Stimulated activated CD8-positive, alpha-beta memory T cell treated with anti-CD3 and anti-CD28 coated beads, Interleukin-7, amount 100 ng/mL, for 24 hours (primary cell): ENCODE measurements around the gene GPR37.

Experiments used
- DNase-seq: peaks from one replicate; pipeline ENCODE4 v3.0.0-alpha.2; 2020; ENCODE audit warnings: low read depth

The GPR37 gene

DNA sequence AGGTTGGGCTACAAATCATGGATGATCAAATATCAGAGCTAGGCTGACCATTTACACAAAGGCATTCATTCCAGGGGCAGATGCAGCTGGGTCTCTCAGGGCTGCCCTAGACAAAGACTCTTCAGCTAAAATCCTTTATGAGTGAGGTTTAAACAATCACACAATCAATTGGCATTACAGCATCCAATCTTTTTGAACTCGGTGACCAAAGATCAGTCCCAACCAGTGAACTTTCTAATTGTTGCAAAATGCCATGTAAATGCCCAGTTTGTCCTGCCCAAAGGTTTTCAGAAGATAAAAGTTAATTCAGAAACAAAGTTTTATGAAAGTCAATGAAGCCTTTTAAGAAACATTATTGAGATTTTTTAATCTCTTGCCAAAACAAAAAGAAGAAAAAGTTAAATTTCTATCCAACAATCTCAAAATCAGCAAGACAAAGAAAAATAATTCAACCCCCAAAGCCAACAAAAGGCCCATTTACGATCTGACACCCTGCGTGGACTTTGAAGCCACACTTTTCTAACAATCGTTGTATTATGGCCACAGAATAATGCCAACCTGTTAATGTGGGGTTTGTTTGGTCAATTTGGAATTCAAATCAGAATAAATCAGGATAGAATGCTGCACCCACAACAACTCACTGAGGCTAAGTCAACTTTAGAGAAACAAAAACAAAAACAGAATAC lies 40.9 kb downstream of the GPR37 start:
- no peak for DNase-seq

DNA sequence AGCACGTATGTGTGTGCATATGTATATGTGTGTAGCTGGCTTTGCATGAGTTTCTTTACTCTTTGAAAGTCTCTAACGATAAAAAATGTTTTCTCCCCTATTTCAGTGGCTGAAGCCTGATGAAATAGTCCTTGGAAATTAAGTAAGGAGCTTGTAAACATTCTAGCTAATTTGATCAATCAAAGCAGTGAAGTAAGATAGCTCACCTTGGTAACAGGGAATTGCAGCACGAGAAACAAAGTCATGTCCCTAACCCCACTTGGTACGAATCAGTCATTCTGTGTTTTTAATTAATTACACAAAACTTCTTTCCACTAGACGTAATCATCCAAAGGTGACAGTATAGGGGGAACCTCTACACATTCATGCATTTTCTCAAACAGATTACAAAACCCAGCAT lies 41.5 kb downstream of the GPR37 start:
- no peak for DNase-seq

GRCh38 chr7:124723012-124723411 lies 42.6 kb downstream of the GPR37 start:
- DNase-seq: no peak

GRCh38 chr7:124722292-124722691 lies 43.3 kb downstream of the GPR37 start:
- no peak for DNase-seq

GRCh38 chr7:124720195-124720594 lies 45.4 kb downstream of the GPR37 start:
- no peak for DNase-seq

GRCh38 chr7:124718032-124718766 lies 47.4 kb downstream of the GPR37 start:
- DNase-seq: no peak

DNA sequence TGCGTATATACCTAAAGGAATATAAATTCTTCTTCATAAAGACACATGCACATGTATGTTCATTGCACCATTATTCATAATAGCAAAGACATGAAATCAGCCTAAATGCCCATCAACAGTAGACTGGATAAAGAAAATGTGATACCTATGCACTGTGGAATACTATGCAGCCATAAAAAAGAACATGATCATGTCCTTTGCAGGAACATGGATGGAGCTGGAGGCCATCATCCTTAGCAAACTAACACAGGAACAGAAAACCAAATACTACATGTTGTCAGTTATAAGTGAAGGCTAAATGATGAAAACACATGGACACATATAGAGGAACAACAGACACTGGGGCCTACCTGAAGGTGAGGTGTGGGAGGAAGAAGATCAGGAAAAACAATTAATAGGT lies 48.7 kb downstream of the GPR37 start:
- DNase-seq: no peak

DNA sequence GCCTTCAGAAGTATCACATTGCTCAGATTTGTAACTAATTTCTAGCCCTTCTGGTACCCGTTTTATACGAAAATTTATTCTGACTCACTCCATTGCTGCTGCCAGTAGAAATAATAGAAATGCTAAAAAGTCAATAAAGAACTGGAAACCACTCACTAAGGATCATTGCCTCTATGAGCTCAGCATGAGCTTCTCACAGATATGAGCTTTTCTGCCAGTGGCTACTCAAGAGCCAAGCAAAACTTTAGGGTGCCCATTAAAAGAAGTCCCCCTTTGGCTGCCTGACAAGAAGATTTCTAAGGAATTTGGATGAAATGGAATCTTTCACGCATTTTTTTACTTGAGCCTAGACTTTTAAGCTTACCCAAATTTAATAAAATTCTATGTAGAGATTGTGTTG lies 52.5 kb downstream of the GPR37 start:
- DNase-seq: no peak

- DNase-seq: no peak
These were observed 53.6 kb downstream of the GPR37 start for GRCh38 chr7:124712017-124712416.

DNA sequence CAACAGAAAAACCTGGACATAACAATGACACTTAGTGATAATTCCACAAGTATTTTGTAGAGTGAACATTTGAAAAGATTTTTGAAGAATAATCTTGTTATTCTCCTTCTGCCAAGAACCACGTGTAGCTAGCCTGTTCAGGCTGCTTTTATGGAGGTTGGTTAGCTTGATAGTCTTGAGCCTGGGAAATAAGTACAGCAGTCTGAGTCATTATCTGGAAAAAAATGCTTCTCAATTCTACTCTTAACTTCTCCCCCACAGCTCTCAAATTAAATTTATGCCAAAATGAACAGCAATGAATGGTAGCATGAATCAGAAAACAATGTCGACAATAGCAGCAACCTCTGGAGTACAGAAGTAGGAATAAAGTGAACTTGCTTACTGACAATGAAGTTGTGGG lies 63.2 kb downstream of the GPR37 start:
- DNase-seq: no peak

DNA sequence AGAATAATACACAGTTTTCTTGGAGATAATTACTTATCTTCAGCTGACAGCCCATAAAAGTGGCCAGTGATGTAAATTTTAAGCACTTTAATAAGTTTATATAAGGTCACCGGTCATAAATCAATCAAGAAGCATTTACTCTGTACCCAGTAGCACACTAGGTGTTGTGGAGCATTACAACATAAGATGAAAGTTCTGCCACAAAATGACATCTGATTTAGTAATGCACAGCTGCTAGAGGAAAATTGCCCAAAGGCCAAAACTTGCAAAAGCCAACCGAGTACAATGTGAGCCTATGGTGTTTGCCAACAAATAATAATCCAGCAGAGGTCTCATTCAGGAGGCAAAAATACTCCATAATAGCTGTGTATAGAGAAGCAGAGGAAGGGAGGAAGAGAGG lies 63.6 kb downstream of the GPR37 start:
- no peak for DNase-seq

- DNase-seq: no peak
These were observed 64.9 kb downstream of the GPR37 start for GRCh38 chr7:124700655-124701054.

- DNase-seq: no peak
These were observed 66.6 kb downstream of the GPR37 start for GRCh38 chr7:124698964-124699363.

- DNase-seq: no peak
These were observed 67.8 kb downstream of the GPR37 start for GRCh38 chr7:124697746-124698145.
